HL-60 (cell line): Measurements from ENCODE around the gene SYT12.

ENCODE experiments used
- POLR2AphosphoS5 ChIP-seq: IDR thresholded peaks from 2 replicates; pipeline ENCODE4 v1.6.1; 2012; ENCODE audit warnings: low read depth
- TF ChIP-seq, protein P1 (sequence below): IDR thresholded peaks from one replicate; pipeline ENCODE4 v1.5.1; 2011; ENCODE audit warnings: low read length, control low read depth, inconsistent platforms; ENCODE audit not compliant: insufficient read depth
- TF ChIP-seq, protein P2 (sequence below): IDR thresholded peaks from 2 replicates; pipeline ENCODE4 v1.6.1; 2012; ENCODE audit warnings: low read depth; ENCODE audit not compliant: insufficient replicate concordance

DNA sequence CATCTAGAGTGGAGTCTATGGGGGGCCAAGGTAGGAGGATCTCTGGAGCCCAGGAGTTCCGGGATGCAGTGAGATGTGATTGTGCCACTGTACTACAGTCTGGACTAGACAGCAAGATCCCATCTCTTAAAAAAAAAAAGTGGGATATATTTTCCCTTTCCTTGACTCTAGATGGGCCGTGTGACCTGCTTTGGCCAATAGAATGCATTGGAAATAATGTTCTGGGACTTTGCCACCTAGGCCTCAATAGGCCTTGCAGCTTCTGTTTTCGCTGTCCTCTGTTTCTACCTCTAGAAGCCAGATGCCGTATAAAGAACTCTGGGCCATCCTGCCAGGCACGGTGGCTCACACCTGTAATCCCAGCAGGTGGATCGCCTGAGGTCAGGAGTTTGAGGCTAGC lies 44.2 kb upstream of the SYT12 start:
- TF ChIP-seq, protein P1, sequence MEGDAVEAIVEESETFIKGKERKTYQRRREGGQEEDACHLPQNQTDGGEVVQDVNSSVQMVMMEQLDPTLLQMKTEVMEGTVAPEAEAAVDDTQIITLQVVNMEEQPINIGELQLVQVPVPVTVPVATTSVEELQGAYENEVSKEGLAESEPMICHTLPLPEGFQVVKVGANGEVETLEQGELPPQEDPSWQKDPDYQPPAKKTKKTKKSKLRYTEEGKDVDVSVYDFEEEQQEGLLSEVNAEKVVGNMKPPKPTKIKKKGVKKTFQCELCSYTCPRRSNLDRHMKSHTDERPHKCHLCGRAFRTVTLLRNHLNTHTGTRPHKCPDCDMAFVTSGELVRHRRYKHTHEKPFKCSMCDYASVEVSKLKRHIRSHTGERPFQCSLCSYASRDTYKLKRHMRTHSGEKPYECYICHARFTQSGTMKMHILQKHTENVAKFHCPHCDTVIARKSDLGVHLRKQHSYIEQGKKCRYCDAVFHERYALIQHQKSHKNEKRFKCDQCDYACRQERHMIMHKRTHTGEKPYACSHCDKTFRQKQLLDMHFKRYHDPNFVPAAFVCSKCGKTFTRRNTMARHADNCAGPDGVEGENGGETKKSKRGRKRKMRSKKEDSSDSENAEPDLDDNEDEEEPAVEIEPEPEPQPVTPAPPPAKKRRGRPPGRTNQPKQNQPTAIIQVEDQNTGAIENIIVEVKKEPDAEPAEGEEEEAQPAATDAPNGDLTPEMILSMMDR, result no peak
- no peak for TF ChIP-seq POLR2AphosphoS5
- TF ChIP-seq, protein P2, sequence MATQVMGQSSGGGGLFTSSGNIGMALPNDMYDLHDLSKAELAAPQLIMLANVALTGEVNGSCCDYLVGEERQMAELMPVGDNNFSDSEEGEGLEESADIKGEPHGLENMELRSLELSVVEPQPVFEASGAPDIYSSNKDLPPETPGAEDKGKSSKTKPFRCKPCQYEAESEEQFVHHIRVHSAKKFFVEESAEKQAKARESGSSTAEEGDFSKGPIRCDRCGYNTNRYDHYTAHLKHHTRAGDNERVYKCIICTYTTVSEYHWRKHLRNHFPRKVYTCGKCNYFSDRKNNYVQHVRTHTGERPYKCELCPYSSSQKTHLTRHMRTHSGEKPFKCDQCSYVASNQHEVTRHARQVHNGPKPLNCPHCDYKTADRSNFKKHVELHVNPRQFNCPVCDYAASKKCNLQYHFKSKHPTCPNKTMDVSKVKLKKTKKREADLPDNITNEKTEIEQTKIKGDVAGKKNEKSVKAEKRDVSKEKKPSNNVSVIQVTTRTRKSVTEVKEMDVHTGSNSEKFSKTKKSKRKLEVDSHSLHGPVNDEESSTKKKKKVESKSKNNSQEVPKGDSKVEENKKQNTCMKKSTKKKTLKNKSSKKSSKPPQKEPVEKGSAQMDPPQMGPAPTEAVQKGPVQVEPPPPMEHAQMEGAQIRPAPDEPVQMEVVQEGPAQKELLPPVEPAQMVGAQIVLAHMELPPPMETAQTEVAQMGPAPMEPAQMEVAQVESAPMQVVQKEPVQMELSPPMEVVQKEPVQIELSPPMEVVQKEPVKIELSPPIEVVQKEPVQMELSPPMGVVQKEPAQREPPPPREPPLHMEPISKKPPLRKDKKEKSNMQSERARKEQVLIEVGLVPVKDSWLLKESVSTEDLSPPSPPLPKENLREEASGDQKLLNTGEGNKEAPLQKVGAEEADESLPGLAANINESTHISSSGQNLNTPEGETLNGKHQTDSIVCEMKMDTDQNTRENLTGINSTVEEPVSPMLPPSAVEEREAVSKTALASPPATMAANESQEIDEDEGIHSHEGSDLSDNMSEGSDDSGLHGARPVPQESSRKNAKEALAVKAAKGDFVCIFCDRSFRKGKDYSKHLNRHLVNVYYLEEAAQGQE, result no peak
